Stimulated activated CD8-positive, alpha-beta memory T cell treated with anti-CD3 and anti-CD28 coated beads, Interleukin-2, amount 100 ng/mL, for 1 hour (primary cell): ENCODE data around the gene EIF2AK3.

Experiments
- DNase-seq, 2 donors: peaks; one replicate each; pipeline ENCODE4 v3.0.0-alpha.2; 2020; ENCODE audit warnings: low read depth in 2 of 2

The EIF2AK3 gene

GRCh38 chr2:88540346-88540745 lies 86.9 kb downstream of the EIF2AK3 start:
- no peak for DNase-seq

- DNase-seq, result no peak
Measured at GRCh38 chr2:88538362-88538917, 88.8 kb downstream of the EIF2AK3 start.

GRCh38 chr2:88537640-88538039 lies 89.6 kb downstream of the EIF2AK3 start:
- DNase-seq, result no peak

DNA sequence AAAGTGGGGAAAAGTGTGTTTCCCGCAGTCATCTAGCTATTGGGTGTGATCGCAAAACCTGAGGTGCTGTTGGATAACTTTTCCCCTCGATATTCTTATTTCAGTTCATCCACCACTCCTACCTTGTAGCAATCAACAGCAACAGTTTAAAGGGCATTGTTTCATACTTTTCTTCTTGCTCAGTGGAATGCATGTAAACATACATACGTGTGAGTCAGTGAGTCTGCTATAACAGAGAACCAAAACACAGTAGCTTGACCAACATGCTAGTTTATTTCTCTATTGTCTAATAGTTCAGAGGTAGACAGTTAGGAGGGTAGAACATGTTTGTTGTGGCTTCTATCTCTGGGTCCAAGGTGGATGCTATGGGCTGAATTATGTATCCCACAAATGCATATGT lies 97.2 kb downstream of the EIF2AK3 start:
- DNase-seq, result no peak

DNA sequence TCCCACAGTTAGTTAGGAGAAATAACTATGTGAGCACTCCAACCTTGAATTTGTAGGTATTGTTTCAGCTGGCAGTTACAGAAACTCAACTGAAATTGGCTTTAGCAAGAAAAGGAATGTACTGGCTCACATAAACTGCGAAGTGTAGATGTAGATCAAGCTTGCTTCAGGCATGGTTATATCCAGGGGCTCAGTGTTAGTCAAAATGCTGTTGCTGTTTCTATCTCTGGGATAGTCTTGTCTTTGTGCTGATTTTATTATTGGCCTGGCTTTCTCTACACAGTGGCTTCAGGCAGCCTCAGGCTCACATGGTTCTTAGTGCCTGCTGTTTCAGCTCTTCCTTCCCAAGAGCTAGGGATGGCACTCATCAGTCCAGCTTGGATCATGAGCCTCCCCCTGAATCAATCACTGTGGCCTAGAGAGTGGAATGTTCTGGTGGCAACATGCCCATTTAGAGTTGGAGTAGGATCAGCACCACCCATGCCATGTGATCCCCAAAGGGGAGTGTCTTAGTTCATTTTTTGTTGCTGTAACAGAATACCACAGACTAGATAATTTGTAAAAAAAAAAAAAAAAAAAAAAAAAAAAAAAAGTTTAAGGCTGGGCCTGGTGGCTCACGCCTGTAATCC lies 105.7 kb downstream of the EIF2AK3 start:
- DNase-seq, result no peak

GRCh38 chr2:88517759-88518201 lies 109.5 kb downstream of the EIF2AK3 start:
- no peak for DNase-seq
